HG02970 (cell line): ENCODE measurements around the gene LPIN1.

ENCODE experiments used
- ATAC-seq: cut with Tn5 transposase; IDR thresholded peaks from one replicate; pipeline ENCODE4 v1.9.1; 2021; ENCODE audit warnings: mild to moderate bottlenecking, moderate library complexity, moderate number of reproducible peaks; ENCODE audit not compliant: unreplicated experiment, low FRiP score

The LPIN1 gene

DNA sequence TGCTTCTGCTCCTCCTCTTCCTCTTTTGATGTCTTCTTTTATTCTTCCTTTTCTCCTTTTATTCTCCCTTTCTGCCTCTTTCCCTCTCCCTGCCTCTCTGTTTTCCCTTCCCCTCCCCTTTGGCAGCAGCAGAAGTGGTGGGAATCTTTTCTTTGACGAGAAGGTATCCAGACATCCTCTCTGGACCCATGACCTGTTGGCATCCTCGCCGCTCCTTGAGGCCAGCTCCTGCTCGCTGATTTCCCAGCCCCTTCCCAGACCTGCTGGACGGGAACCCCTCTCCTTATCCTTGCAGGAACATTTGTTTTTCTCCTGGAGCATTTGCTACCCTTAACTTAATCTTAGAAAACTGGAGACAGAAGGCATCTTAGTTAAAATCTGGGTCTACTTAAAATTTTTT, 130.5 kb downstream of the LPIN1 start:
- no peak for ATAC-seq
